ENCODE measurements around the gene ESRRA. TPM values are rescaled to one million over a fixed set of nuclear protein-coding genes. Genes with fewer than 3 reads are reported as not detected.

The ESRRA gene
- total and polyA plus RNA-seq, 2 of the 13 experiments (the other 11 are each of a cell fraction or from before 2014, with no cell fraction given), result 18.1 to 36.3 TPM

- TF ChIP-seq CSRNP1 (CRISPR knock-in tag; IDR thresholded peaks at IDR 0.05), result peak; percentile 65
- peak; percentile 73; the same call in 1 of the 2 replicates for TF ChIP-seq ATF2 (CRISPR knock-in tag; IDR thresholded peaks at IDR 0.05)
- peak; percentile 45 for TF ChIP-seq TBL1XR1 (IDR thresholded peaks at IDR 0.05; ENCODE audit: borderline replicate concordance, low read length, partially characterized antibody)
- no peak for TF ChIP-seq USF2 (IDR thresholded peaks at IDR 0.05; ENCODE audit: low read depth, low read length)
- peak; percentile 51; the same call in 1 of the 2 replicates for TF ChIP-seq USF2 (CRISPR knock-in tag; IDR thresholded peaks at IDR 0.05; ENCODE audit: borderline replicate concordance)
- no peak for TF ChIP-seq DDIT3 (CRISPR knock-in tag; IDR thresholded peaks at IDR 0.05)
- no peak for TF ChIP-seq GLMP (CRISPR knock-in tag; IDR thresholded peaks at IDR 0.05; ENCODE audit: borderline replicate concordance)
- TF ChIP-seq SETDB1 (CRISPR knock-in tag; IDR thresholded peaks at IDR 0.05; ENCODE audit: borderline replicate concordance), result no peak
- TF ChIP-seq ARNTL (CRISPR knock-in tag; IDR thresholded peaks at IDR 0.05), result no peak
- peak; percentile 85 for TF ChIP-seq SRSF1 (optimal IDR thresholded peaks at IDR 0.05; ENCODE audit: low read depth, low read length)
- TF ChIP-seq HNF1A (IDR thresholded peaks at IDR 0.05; ENCODE audit: low read depth), result peak; percentile 38; the same call in 1 of the 2 replicates
- no peak; the same call in 1 of the 2 replicates for TF ChIP-seq HNF1A (CRISPR knock-in tag; IDR thresholded peaks at IDR 0.05; ENCODE audit: borderline replicate concordance)
- TF ChIP-seq MIXL1 (CRISPR knock-in tag; IDR thresholded peaks at IDR 0.05), result 0 out of 2 replicates have a peak, but pooled peaks have one; percentile 40
- no peak; the same call in 1 of the 2 replicates for TF ChIP-seq ZNF607 (CRISPR knock-in tag; IDR thresholded peaks at IDR 0.05; ENCODE audit: borderline replicate concordance)
- peak; percentile 99 for TF ChIP-seq ZNF652 (CRISPR knock-in tag; IDR thresholded peaks at IDR 0.05; ENCODE audit: borderline replicate concordance, low read depth)
- peak; percentile 93 for TF ChIP-seq RXRB (CRISPR knock-in tag; IDR thresholded peaks at IDR 0.05; ENCODE audit: borderline replicate concordance)
- peak; percentile 99 for TF ChIP-seq PPARG (CRISPR knock-in tag; conservative IDR thresholded peaks at IDR 0.05)
- peak; percentile 97 for TF ChIP-seq THAP11 (CRISPR knock-in tag; IDR thresholded peaks at IDR 0.05)
These were observed 35.6 kb upstream of the ESRRA start (continued) for GRCh38 chr11:64269540-64270220.
